Stimulated activated CD4-positive, alpha-beta T cell treated with anti-CD3 and anti-CD28 coated beads, Interleukin-4, amount 100 ng/mL, for 1 hour (primary cell): ENCODE measurements around the gene KISS1R.
"Not testable (repeated sequence)": the region's sequence is repeated elsewhere in the genome, so short reads cannot be mapped to it uniquely, and the experiment has no call there.

Experiments used
- DNase-seq: peaks from one replicate; pipeline ENCODE4 v3.0.0-alpha.2; 2020

KISS1R gene

DNA sequence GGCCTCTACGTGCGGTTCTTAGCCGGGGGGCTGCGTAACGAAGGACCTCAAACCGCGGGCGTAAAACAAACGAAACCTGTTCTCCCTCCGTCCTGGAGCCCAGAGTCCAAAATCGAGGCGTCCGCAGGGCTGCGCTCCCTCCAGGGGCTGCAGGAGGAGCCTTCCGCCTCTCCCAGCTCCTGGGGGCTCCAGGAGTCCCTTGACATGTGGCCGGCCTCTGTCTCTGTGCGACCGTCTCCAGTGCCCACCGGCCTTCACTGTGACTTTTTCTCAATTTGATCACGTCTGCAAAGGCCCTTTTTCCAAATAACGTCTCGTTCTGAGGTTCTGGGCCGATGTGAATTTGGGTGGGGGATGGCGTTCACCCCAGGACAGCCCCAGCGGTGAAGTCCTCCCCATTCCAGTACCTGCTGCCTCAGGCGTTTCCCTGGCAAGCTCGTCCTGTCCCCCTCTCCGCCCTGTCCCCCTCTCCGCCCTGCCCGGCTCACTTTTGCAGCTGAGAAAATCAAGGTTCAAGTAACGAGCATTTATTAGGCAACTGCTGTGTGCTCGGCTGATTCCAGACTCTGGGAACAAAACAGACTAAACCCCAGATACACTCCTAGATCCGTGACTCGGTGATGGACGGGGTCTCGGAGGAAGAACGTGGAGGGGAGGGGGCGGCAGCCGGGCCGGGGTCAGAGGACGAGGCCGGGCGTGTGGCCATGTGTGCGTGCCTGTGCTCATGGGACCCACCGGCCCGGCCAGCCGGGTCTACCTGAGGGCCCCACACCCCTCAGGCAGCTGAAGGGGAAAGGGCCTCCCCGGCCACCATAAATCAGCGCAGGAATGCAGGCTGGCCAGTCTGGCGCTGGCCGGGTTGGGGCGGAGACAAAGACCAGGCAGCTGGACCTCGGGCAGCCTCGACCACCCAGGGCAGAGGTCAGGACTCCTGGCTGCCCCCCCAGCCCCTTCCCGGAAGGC lies 39.0 kb downstream of the KISS1R start:
- DNase-seq, result no peak

DNA sequence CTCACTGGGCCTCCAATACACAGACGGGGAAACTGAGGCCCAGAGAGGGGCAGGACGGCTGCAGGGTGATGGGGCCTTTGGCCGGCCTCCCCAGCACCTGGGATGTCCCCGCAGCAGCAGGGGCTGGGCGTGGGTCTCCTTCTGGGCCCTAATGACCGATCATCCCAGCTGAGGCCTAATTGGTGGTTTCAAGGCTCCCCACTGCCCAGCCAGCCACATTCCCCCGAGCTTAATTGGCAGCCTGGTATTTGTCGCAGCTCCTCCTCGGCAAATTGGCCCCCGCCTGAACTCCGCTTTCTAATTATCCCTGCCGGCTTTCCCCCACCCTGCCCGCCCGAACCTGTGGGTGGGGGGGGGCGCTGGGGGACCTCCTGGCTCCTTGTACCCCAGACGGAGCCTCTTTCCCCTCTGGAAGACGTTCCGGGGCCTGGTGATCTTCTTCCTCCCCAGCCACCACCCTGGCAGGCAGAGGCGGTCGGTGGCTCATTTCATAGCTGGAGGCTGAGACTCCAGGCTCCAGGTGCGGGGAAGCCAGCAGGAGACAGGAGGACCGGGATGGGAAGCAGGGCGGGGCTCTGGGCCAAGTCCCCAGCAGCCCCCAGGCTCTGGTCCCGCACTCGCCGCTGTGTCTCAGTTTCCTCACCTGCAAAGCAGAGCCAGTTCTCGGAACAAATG lies 39.8 kb downstream of the KISS1R start:
- DNase-seq, result no peak

DNA sequence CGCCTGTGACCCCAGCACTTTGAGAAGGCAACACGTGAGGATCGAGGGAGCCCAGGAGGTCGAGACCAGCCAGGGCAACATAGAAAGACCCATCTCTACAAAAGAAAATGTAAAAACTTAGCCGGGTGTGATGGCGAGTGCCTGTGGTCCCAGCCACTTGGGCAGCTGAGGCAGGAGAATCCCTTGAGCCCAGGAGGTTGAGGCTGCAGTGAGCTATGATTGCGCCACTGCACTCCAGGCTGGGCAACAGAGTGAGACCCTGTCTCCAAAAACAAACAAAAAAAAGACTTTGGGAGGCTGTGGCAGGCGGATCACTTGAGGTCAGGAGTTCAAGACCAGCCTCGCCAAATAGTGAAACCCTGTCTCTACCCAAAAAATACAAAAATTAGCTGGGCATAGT lies 40.4 kb downstream of the KISS1R start:
- DNase-seq, result not testable (repeated sequence)

DNA sequence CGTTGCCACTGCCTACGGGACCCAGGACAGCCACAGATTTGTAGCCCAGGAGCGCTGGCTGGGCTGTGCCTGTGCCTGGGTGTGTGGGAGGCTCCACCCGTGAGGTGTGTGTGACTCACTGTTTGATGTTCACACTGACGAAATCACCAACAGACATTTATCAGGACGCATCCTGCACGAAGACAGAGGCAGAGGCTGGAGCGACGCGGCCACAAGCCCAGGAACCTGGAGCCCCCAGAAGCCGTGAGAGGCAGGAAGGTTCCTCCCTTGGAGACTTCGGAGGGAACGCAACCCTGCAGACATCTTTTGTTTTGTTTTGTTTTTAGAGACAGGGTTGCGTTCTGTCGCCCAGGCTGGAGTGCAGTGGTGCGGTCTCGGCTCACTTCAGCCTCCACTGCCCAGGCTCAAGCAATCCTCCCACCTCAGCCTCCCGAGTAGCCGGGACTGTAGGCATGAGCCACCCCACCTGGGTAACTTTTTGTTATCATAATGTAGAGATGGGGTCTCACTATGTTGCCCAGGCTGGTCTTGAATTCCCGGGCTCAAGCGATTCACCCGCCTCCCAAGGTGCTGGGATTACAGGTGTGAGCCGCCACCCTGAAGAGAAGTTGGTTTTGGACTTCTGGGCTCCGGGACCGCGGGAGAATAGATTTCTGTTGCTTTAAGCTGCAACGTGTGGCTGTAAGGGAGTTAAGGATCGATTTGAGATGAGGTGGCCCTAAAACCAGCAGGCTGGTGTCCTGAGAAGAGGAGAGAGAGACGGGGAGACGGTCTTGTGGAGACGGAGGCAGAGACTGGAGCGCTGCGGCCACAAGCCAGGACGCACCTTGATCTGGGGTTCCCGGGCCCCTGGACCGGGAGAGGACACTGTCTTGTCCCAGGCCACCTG lies 42.1 kb downstream of the KISS1R start:
- DNase-seq, result peak; percentile 50

DNA sequence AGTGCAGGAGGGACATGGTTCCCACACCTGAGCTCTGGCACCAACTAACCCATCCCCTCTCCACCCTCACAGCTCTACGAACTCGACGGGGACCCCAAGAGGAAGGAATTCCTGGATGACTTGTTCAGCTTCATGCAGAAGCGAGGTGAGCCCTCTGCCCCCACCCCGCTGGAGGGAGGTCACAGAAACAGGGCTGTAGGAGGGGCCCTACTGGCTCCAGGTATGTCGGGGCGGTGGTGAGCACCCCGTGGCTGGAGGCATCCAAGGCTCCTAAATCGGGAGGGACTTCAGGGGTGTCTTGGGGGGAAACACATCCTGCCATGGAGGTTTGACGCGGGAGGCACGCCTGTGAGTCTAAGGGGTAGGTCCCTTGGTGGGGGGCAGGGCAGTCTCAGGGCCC lies 42.9 kb downstream of the KISS1R start:
- no peak for DNase-seq

DNA sequence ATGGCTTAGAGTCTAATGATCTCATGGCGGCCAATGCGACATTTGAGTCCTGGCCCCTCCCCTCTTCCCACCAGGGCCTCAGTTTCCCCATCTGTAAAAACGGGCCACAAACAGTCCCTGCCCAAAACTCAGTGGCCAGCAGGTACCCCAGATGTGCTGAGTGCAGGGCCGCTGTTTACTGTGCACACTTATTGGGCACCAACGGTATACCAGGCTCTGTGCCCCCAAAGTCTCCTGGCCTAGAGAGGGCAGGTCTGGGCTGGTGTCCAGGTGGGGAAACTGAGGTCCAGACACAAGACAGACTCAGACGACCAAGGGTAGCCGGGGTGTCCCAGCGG lies 43.4 kb downstream of the KISS1R start:
- no peak for DNase-seq

DNA sequence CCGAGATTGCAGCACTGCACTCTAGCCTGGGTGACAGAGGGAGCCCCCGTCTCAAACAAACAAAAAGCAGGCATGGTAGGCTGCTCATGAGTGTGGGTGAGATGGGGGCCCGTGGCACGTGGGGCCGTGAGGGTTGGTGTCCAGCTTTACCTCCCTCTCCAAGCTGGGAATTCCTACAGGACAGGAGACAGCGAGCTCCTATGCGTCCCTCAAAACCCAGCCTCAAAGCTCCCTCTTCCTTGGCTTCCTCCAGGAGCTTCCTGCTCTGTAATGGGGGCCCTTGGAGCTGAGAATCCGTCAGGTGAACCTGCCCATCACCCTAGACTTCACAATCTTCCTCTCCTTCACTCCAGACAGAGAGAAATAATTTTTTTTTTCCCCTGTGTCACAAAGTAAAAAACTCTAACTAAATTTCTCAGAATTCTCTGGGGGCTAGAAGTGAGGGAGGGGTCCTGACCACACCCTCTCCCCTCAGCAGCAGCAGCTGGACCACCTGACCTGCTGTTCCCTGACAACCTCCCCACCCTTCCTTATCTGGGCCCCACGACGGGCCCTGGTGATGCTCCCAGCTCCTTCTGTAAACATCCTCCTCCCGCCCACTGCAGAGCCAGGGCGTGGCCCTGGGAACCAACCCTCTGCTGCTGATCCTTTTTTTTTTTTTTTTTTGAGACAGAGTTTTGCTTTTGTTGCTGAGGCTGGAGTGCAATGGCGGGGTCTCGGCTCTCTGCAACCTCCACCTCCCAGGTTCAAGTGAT lies 44.9 kb downstream of the KISS1R start:
- no peak for DNase-seq

DNA sequence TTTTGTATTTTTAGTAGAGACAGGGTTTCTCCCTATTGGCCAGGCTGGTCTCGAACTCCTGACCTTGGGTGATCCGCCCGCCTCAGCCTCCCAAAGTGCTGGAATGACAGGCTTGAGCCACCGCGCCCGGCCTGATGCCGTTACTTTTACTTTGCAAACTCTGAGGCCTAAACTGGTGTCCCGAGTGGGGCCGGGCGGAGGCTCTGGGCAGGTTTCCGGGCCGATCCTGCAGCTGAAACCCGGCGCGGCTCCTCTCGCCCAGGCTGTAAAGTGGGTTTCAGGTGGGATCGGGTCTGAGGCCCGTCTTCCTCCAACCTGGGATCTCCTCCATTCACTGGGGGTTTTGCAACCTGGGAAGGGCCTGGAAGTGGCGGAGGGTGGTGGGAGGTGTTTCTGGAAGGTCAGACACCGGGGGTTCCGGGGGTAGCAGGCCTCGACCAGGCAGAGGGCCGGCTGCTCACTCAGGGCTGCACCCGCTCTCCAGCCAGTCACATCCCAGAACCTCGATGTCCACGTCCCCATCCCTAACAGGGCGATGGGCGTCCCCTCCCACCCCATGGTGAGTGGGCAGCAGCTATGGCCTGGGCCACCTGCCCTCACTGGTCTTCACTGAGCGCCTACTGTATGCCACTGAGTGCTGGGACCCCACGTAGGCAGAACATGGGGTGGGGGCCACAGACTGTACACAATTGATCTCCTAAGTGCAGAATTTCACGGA lies 45.7 kb downstream of the KISS1R start:
- no peak for DNase-seq

DNA sequence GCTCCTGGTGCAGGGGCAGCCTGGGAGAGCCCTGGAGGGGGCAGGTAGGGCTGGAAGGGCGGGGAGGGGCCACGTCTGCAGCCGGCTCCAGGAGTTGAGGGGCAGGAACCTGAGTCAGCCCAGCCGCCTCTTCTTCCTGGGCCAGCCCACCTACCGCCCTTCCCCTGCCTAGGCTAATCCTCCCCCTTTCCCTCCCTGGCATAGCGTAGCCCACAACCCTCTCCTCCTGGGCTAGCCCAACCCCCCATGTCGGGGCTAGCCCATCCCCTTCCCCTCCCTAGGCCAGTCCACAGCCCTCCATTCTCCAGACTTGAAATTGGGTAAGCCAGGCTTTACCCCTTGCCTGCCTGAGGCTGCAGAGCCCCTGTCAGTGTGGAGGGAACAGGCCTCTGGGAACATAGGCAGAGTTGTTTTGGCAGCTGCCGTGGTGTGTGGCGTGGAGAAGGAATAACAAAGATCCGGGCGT lies 46.4 kb downstream of the KISS1R start:
- DNase-seq, result no peak

DNA sequence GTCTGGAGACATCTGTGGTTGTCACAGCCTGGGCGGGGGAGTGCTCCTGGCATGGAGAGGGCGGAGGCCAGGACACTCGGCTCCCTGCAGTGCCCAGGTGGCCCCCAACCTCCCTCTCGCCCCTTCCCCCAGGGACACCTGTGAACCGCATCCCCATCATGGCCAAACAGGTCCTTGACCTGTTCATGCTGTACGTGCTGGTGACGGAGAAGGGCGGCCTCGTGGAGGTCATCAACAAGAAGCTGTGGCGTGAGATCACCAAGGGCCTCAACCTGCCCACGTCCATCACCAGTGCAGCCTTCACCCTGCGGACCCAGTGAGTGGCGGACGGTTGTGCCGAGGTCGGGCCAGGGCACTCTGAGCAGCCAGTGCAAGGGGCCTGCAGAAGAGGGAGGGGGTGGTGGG lies 47.0 kb downstream of the KISS1R start:
- no peak for DNase-seq

DNA sequence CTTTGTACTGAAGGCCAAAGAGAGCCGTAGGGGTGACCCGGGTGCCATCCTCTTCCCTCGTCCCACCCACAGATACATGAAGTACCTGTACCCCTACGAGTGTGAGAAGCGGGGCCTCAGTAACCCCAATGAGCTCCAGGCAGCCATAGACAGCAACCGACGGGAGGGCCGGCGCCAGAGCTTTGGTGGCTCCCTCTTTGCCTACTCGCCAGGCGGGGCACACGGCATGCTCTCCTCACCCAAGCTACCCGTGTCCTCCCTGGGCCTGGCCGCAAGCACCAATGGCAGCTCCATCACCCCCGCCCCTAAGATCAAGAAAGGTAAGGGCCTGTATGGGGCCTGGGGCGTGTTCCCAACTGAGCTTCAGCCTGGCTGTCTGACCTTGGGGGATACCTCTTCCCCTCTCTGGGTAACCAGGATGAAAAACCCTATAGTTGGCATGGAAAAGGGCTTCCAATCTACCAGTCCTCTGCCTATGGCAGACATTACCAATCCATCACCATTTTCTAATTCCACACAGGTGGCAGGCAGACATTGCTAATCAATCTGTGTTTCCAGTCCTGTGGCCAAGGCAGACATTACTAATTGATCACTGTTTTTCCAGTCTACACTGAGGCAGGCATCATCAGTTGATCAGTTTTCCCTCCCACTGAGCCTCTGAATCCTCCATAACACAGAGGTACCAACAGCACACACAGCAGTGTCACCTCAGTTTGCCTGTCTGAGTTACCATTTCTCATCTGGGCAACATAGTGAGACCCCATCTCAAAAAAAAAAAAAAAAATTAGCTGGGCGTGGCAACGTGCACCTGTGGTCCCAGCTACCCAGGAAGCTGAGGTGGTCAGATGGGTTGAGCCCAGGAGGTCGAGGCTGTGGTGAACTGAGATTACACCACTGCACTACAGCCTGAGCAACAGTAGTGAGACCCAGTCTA lies 47.9 kb downstream of the KISS1R start:
- no peak for DNase-seq

DNA sequence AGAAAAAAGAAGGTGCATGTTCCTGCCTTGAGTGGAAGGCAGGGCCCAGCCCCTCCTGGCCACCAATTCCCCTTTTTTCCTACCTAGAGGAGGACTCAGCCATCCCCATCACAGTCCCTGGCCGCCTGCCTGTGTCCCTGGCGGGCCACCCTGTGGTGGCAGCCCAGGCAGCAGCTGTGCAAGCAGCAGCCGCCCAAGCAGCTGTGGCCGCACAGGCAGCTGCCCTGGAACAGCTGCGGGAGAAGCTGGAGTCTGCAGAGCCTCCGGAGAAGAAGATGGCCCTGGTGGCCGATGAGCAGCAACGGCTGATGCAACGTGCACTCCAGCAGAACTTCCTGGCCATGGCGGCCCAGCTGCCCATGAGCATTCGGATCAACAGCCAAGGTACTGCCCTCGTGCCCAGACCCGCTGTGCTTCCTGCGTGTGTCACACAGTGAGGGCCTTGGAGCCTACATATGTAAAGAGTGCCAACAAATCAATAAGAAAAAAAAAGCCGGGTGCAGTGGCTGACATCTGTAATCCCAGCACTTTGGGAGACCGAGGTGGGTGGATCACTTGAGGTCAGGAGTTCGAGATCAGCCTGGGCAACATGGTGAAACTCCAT lies 49.5 kb downstream of the KISS1R start:
- DNase-seq, result no peak
